Frontal cortex (tissue), 4 donors: Measurements from ENCODE around the gene PFKFB3. TPM values are rescaled to one million over a fixed set of nuclear protein-coding genes. Genes with fewer than 3 reads are reported as not detected.
"Not testable (repeated sequence)": the region's sequence is repeated elsewhere in the genome, so short reads cannot be mapped to it uniquely, and the experiment has no call there.

Source experiments
- DNase-seq, 2 donors: peaks; one replicate each; pipeline ENCODE4 v3.0.0; 2012; ENCODE audit warnings: low spot score in 2 of 2
- FAIRE-seq: peaks from 2 replicates; lab custom pipeline; 2012; peaks lifted over from hg19 to GRCh38; lab: Jason Lieb, UNC
- total RNA-seq: library from RNA; depleted of rRNA; stranded (reverse); fragments of >200 nt; gene quantifications from one replicate; pipeline ENCODE4 v1.2.3, GENCODE V29; 2014
- donor health status: control.
- donor health status: control.
- donor health status: control.

PFKFB3 gene
- total RNA-seq, 1 donor from 2014 or later: 14.3 TPM

DNA sequence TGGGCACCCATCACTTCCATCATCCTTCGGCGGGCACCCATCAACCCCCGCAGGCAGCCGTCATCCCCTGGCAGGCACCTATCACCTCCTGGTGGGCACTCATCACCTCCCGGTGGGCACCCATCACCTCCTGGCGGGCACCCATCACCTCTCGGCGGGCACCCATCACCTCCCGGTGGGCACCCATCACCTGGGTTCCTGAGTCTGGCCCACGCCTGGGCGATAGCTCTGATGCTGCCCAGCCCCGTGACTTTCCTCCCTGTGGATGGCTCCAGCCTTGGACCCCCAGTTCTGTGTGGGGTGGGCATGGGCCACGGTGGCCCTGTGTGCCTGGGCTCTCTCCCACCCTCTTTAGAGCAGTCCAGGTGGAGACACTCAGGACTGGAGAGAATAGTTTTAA is 29.0 kb downstream of the PFKFB3 start:
- no peak for FAIRE-seq

DNA sequence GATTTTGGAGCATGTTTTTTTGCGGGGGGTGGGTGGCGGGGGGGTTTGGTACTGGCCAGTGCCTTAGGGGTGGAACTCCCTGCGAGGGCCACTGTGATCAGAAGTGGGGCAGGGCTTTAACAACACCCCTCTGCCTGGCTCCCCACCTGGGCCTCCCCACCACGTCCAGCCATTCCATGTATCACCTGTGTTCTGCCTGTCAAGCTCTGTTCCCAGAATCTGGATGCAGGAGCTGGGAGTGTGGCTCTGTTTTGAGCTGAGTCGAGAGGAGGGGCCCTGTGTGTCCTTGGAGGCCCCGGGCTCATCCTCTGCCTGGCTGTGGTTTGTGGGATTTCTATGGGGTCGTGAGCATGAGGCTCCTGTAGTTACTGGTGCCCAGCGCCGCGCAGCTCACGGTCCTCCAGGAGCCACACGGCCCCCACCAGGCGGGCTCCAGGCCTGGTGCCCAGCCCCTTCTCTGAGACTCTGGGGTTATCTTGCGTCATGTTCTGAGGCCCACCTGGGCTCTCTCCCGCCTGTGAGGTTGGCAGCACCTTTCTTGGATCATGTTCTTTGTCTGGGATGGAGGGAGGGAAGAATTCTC is 29.6 kb downstream of the PFKFB3 start:
- no peak for FAIRE-seq
- no peak for DNase-seq

More for the DNA sequence above, 29.0 kb downstream of the PFKFB3 start:
- no peak for DNase-seq

DNA sequence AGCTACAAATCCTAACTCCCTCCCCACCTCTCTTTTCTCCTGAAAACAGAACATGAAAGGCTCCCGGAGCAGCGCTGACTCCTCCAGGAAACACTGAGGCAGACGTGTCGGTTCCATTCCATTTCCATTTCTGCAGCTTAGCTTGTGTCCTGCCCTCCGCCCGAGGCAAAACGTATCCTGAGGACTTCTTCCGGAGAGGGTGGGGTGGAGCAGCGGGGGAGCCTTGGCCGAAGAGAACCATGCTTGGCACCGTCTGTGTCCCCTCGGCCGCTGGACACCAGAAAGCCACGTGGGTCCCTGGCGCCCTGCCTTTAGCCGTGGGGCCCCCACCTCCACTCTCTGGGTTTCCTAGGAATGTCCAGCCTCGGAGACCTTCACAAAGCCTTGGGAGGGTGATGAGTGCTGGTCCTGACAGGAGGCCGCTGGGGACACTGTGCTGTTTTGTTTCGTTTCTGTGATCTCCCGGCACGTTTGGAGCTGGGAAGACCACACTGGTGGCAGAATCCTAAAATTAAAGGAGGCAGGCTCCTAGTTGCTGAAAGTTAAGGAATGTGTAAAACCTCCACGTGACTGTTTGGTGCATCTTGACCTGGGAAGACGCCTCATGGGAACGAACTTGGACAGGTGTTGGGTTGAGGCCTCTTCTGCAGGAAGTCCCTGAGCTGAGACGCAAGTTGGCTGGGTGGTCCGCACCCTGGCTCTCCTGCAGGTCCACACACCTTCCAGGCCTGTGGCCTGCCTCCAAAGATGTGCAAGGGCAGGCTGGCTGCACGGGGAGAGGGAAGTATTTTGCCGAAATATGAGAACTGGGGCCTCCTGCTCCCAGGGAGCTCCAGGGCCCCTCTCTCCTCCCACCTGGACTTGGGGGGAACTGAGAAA is 30.4 kb downstream of the PFKFB3 start:
- FAIRE-seq (no peak), DNase-seq (peak; percentile 33 to 38)

DNA sequence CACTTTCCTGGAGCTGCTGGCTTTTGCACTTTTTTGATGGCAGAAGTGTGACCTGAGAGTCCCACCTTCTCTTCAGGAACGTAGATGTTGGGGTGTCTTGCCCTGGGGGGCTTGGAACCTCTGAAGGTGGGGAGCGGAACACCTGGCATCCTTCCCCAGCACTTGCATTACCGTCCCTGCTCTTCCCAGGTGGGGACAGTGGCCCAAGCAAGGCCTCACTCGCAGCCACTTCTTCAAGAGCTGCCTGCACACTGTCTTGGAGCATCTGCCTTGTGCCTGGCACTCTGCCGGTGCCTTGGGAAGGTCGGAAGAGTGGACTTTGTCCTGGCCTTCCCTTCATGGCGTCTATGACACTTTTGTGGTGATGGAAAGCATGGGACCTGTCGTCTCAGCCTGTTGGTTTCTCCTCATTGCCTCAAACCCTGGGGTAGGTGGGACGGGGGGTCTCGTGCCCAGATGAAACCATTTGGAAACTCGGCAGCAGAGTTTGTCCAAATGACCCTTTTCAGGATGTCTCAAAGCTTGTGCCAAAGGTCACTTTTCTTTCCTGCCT is 31.1 kb downstream of the PFKFB3 start:
- FAIRE-seq (no peak), DNase-seq (no peak)

DNA sequence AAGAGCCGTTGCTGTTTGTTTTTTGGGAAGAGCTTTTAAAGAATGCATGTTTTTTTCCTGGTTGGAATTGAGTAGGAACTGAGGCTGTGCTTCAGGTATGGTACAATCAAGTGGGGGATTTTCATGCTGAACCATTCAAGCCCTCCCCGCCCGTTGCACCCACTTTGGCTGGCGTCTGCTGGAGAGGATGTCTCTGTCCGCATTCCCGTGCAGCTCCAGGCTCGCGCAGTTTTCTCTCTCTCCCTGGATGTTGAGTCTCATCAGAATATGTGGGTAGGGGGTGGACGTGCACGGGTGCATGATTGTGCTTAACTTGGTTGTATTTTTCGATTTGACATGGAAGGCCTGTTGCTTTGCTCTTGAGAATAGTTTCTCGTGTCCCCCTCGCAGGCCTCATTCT is 31.6 kb downstream of the PFKFB3 start:
- no peak for DNase-seq
- FAIRE-seq: no peak

DNA sequence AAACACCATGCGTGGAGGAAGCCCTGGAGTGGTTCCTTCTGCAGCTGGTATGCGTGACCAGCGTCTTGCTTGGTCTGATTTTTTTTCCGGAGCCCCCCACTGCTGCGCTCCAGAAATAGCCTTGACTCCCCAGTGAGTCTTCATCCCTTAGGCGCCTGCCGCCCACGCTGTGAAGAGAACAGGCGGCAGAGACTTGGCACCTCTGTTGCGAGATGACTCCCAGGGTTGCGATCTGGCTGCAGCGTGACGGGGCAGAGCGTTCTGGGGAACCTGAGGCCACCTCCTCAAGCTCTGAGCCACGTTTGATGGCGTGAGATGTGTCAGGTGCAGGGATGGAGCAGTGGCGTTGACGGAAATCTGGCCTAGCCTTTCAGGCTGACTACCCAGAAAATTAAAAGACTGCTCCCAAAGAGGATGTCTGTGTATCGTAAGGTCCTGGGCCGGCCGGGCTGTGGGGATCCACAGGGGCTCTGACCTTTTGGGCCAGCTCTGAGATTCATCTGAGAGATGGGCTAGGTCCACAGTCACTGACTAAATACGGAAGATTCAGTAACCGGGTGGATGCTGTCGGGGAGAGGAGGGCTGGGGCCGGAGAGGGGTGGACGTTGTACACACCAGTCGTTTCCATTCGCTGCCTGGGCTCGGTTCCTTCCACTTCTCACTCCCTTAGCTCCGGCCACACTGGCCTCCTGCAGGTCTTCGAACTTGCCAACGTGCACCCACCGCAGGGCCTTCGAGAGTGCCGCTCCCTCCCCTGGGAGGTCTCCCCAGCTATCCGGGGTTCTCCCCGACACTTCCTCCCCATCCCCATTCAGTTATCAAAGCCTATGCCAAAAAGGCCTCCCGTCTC is 33.8 kb downstream of the PFKFB3 start:
- no peak for FAIRE-seq

DNA sequence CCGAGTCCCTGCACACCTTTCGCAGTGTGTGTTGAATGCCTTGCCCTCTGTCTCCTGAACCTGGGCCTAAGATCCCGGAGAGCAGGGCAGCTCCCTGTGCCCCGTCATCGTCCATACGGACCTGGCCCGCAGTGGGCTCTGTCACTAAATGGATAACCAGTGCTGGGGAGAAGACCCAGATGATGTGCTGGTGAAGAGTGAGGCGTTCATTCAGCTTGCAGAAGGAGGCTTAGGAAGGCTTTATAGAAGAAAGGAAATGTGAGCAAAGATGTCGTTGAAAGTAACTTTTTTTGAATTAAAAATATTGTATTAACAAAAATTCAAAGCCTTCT is 34.4 kb downstream of the PFKFB3 start:
- FAIRE-seq (no peak), DNase-seq (no peak)

More for the DNA sequence above, 33.8 kb downstream of the PFKFB3 start:
- peak in 1 of 2 donors; percentile 33 for DNase-seq

DNA sequence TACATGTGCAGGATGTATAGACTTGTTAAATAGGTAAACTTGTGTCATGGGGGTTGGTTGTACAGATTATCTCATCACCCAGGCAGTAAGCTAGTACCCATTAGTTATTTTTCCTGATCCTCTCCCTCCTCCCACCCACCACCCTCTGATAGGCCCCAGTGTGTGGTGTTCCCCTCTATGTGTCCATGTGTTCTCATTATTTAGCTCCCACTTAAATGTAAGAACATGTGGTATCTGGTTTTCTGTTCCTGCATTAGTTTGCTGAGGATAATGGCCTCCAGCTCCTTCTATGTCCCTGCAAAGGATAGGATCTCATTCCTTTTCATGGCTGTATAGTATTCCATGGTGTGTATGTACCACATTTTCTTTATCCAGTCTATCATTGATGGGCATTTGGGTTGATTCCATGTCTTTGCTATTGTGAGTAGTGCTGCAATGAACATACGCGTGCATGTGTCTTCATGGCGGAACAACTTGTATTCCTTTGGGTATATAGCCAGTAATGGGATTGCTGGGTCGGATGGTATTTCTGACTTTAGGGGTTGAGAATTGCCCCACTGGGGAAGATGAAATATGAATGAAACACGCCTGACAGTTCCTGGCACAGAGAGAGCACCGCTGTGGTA is 36.0 kb downstream of the PFKFB3 start:
- DNase-seq, FAIRE-seq: not testable (repeated sequence)

DNA sequence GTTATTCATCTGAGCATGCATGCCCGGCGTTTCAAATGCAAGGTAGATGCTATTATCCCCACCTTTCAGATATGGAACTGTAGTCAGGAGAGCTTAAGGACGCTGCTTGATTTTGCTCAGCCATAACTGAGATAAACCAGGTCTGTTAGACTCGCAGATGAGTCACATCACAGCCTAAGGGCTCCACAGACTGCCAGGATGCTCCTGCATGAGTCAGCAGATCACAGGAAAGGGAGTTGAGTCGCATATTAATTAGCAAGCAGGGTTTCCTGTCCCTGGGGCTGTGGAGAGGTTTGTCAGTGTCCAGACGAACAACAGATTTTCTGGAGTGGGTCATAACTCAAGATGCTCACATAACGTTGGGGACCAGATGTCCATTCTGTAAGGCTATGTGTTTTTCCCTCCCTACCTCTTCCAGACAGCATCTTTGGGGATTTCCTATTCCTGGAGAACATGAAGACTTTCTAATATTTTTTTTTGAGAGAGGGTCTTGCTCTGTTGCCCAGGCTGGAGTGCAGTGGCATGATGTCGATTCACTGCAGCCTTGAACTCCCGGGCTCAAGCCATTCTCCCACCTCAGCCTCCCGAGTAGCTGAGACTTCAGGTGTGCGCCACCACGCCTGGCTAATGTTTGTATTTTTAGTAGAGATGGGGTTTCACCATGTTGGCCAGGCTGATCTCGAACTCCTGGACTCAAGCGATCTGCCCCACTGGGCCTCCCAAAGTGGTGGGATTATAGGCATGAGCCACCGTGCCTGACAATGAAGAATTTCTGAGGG is 36.7 kb downstream of the PFKFB3 start:
- DNase-seq: peak in 1 of 2 donors; percentile 58
- no peak for FAIRE-seq

DNA sequence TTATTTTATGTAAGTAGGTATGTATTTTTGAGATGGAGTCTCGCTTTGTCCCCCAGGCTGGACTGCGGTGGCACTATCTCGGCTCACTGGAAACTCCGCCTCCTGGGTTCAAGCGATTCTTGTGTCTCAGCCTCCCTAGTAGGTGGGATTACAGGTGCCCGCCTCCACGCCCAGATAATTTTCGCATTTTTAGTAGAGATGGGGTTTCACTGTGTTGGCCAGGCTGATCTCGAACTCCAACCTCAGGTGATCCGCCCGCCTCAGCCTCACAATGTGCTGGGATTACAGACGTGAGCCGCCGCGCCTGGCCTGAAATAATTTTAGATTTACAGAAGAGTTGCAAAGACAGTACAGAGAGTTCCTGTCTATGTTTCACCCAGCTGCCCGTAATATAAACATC is 37.5 kb downstream of the PFKFB3 start:
- no peak for DNase-seq
- FAIRE-seq: no peak

DNA sequence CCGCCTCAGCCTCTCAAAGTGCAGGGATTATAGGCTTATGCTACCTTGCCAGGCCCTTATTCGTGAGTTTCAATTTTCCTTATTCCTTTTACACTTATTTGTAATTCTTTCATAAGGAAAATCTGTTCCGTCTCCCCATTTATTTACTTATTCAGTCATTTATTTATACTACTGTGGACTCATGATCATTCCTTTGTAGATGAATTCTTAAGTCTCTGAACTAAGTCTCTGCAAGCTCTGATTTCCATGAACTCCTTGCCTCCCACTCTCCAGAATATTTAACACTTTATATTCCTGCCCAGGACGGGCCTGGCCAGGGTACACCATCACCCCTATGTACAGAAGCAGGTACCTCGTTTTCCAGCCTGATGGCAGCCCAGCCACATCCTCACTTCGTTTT is 39.4 kb downstream of the PFKFB3 start:
- FAIRE-seq: no peak
- no peak for DNase-seq

DNA sequence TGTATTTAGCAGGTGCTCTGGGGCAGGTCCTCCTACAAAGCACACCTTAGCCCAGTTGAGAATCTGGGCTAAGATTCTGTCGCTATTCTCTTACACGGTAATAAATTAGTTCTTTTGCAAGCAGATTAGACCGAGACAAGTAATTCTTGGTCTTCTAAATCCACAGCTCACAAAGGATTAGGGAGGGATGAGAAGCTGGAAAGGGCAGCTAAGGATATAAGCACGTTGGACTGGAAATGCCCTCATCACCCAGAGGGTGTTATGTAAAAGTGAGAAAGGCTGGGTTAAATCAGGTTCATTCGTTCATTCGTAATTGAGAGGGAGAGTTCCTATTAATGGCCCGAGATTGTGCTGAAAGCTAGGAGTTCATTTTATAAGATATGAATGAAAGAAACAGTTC is 41.8 kb downstream of the PFKFB3 start:
- FAIRE-seq (no peak), DNase-seq (no peak)

DNA sequence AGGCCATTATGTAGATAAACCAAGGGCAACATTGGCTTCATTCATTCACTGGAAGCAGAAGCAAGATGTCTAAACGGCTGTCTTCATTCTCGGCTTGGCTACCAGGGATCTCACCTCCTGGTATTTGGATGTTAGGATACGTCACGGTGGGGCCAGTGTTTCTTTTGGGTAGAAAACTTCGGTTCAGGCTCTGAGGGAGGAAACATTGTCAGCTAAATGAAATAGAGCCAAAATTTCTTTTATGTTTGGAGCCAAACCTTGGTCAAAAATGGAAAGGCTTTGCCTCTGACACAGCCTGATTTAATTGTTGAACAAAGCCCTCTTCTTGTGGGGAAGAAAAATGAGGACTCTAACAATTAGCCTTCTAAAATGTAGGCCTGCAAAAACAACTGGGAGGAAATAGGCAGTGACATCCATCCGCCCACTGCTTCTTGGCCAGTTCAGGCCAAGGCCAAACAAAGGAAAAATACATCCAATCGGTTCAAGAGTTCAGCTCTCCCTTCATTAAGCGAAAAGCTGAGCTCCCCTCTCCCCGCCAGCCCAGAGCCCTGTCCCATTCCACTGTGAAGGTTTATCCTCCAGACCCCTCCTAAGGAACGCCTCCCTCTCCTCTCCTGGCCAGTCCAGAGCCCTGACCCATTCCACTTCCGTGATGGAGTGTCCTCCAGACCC is 44.4 kb downstream of the PFKFB3 start:
- no peak for FAIRE-seq
- peak; percentile 19 to 22 for DNase-seq

DNA sequence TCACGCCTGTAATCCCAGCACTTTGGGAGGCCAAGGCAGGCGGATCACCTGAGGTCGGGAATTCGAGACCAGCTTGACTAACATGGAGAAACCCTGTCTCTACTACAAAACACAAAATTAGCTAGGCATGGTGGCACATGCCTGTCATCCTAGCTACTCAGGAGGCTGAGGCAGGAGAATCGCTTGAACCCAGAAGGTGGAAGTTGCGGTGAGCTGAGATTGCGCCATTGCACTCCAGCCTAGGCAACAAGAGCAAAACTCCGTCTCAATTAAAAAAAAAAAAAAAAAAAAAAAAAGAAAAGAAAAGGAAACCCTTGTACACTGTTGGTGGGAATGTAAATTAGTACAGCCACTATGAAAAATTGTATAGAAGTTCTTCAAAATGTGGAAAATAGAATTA is 46.2 kb downstream of the PFKFB3 start:
- not testable (repeated sequence) for DNase-seq

DNA sequence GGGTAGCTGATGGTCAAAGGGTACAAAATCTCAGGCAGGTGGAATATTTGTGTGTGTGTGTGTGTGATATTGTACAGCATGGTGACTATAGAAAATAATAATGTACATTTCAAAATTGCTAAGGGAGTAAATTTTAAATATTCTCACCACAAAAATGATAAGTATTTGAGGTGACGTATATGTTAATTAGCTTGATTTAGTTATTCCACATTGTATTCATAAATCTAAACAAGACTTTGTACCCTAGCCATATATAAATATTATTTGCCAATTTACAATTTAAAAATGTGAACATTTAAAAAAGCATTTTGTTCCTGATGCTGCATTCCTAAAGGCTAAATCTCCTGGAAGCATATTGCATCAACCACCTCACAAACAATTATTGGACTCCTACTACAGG is 47.0 kb downstream of the PFKFB3 start:
- DNase-seq: no peak
- FAIRE-seq: no peak

More for the DNA sequence above, 46.2 kb downstream of the PFKFB3 start:
- not testable (repeated sequence) for FAIRE-seq

DNA sequence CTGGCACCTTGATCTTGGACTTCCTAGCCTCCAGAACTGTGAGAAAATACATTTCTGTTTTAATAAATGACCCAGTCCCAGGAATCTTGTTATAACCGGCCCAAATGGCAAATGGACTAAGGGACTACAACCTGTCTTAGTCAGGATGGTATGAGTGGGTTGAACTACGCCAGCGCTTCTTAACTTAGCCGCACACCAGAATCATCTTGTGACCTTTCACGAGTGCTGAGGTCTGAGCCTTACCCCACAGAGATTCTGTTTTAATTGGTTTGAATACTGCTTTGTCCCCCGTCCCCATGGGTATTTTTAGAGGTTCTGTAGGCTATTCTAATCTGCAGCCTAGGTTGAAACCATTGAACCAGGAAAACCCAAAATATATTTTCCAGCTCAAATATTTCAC is 48.0 kb downstream of the PFKFB3 start:
- DNase-seq: no peak
- no peak for FAIRE-seq

DNA sequence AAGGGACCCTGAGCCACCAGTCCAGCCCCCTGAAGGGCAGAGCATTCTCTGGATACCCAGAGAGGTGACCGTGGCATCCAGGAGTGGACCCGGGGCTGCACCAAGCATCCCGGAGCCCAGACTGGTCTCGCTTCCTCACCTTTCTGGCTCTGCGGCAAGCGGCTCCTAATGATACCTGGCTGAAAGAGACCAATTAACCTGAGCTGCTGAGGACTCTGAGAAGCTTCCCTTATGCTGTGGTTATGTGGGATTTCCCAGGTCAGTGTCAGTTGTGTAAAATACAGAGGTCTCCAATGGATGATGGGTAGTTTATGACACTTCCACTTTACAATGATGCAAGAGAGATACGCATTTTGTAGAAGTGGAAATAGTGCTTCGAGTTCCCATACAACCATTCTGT is 51.5 kb downstream of the PFKFB3 start:
- DNase-seq: no peak
- FAIRE-seq: no peak

DNA sequence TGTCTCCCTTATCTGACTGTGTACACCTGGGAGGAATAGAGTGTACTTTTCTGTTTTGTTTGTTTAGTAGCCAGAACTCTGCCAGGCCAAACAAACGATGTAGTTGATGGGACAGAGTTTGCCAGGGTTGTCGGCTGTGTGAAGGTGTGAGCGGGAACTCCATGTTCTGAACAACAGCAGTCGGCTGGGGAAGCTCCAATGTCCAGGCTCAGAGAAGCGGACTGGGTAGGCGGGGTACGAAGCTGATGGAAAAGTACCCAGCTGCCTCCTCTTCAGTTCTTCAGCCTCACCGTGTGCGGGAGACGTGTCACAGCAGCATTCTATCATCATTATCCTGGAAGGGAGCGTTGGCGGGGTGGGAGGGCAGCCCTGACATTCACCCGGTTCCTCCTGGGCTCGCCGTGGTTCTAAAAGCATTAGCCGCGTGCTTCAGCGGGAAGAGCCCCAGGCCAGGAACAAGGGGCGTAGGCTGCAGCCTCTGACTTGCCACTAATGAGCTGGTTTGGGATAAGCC is 52.9 kb downstream of the PFKFB3 start:
- DNase-seq (no peak), FAIRE-seq (no peak)
